Spinal cord (tissue), 10 donors: Measurements from ENCODE around the gene NUDT3. TPM values are rescaled to one million over a fixed set of nuclear protein-coding genes. Genes with fewer than 3 reads are reported as not detected.
A peak's percentile ranks its signal among the peaks of the same experiment; 100 is the strongest.
"Not testable (repeated sequence)": the region's sequence is repeated elsewhere in the genome, so short reads cannot be mapped to it uniquely, and the experiment has no call there.

Experiments
- DNase-seq, 6 donors: peaks; one replicate each; pipeline versions ENCODE4 v3.0.0 to v3.0.0-alpha.2; 2013 to 2015; ENCODE audit warnings: low spot score in 6 of 6, low read depth in 4 of 6
- H3K27ac ChIP-seq: one replicate; pipeline ENCODE4 v1.5.1; 2013; ENCODE audit warnings: low read depth, low read length, control low read depth
- H3K27me3 ChIP-seq: one replicate; pipeline ENCODE4 v1.6.1; 2013; ENCODE audit warnings: low read length; ENCODE audit not compliant: control insufficient read depth, insufficient read depth
- H3K36me3 ChIP-seq: one replicate; pipeline ENCODE4 v1.6.1; 2013; ENCODE audit warnings: low read length; ENCODE audit not compliant: control insufficient read depth, insufficient read depth
- H3K4me1 ChIP-seq: one replicate; pipeline ENCODE4 v1.6.1; 2013; ENCODE audit warnings: low read length; ENCODE audit not compliant: control insufficient read depth, insufficient read depth
- H3K4me3 ChIP-seq: one replicate; pipeline ENCODE4 v1.5.1; 2013; ENCODE audit warnings: low read depth, low read length, control low read depth
- H3K9me3 ChIP-seq: one replicate; pipeline ENCODE4 v1.6.1; 2013; ENCODE audit warnings: low read length; ENCODE audit not compliant: control insufficient read depth, insufficient read depth
- whole genome bisulfite sequencing: methylation state at CpG from one replicate; pipeline ENCODE4 v1.1.5; 2013; ENCODE audit warnings: missing lambda C conversion rate; ENCODE audit not compliant: insufficient coverage; 5-methylcytosine and 5-hydroxymethylcytosine counted together
- polyA plus RNA-seq, 2 donors: library from polyadenylated mRNA; unstranded; fragments of 120-200 nt; gene quantifications; one replicate each; pipeline ENCODE4 v1.2.1, GENCODE V29; 2013; ENCODE audit not compliant: insufficient read length in 2 of 2
- total RNA-seq, 2 donors: library from RNA; depleted of rRNA in 1 of 2; stranded (reverse); fragments of 120-200 nt in 1 of 2; fragments of >200 nt in 1 of 2; gene quantifications; one replicate each; pipeline versions ENCODE4 v1.2.3 to v1.2.4, GENCODE V29; 2013 to 2014
- donor health status: healthy.

The NUDT3 gene
- total and polyA plus RNA-seq, 4 donors: 43.8 to 106 (median 59.8) TPM

GRCh38 chr6:34360556-34360955, 31.9 kb downstream of the NUDT3 start:
- DNase-seq: no peak
- Histone ChIP-seq H3K9me3 (no peaks in the 10 kb centered on the region), H3K4me3 (no peak overlapping the region), H3K36me3 (no peaks in the 10 kb centered on the region), H3K4me1 (no peaks in the 10 kb centered on the region), H3K27ac (no peak overlapping the region), H3K27me3 (no peaks in the 10 kb centered on the region)
- WGBS: no CpG with 5 or more reads among the region's 2 CpGs

- Histone ChIP-seq H3K27me3 (no peaks in the 10 kb centered on the region), H3K4me3 (no peak overlapping the region), H3K27ac (no peak overlapping the region), H3K9me3 (no peaks in the 10 kb centered on the region), H3K36me3 (no peaks in the 10 kb centered on the region), H3K4me1 (no peaks in the 10 kb centered on the region)
- no CpG with 5 or more reads among the region's 2 CpGs for WGBS
- DNase-seq: no peak
Observed at GRCh38 chr6:34359418-34360158, 32.9 kb downstream of the NUDT3 start.

GRCh38 chr6:34358389-34358905, 34.0 kb downstream of the NUDT3 start:
- no peaks in the 10 kb centered on the region for H3K9me3 ChIP-seq
- DNase-seq: peak in 1 of 6 donors; percentile 25
- H3K4me1 ChIP-seq: no peaks in the 10 kb centered on the region
- no peaks in the 10 kb centered on the region for H3K27me3 ChIP-seq
- H3K4me3 ChIP-seq: no peak overlapping the region
- H3K27ac ChIP-seq: no peak overlapping the region
- no peaks in the 10 kb centered on the region for H3K36me3 ChIP-seq
- 50% methylated on average over 1 of the region's 3 CpGs for WGBS

- DNase-seq: no peak
- WGBS: no CpG with 5 or more reads among the region's 1 CpG
- no peaks in the 10 kb centered on the region for H3K27me3 ChIP-seq
- no peaks in the 10 kb centered on the region for H3K4me1 ChIP-seq
- H3K9me3 ChIP-seq: no peaks in the 10 kb centered on the region
- H3K4me3 ChIP-seq: no peak overlapping the region
- H3K27ac ChIP-seq: no peak overlapping the region
- no peaks in the 10 kb centered on the region for H3K36me3 ChIP-seq
Observed at GRCh38 chr6:34357937-34358336, 34.5 kb downstream of the NUDT3 start.

- no CpG with 5 or more reads among the region's 3 CpGs for whole genome bisulfite sequencing
Observed at GRCh38 chr6:34355889-34356288, 36.6 kb downstream of the NUDT3 start.

GRCh38 chr6:34354230-34354629, 38.2 kb downstream of the NUDT3 start:
- not testable (repeated sequence) for DNase-seq, H3K4me3 ChIP-seq, H3K9me3 ChIP-seq, H3K27me3 ChIP-seq, H3K36me3 ChIP-seq, H3K27ac ChIP-seq, H3K4me1 ChIP-seq
- 100% methylated on average over 1 of the region's 6 CpGs for WGBS

More at GRCh38 chr6:34355889-34356288, 36.6 kb downstream of the NUDT3 start:
- Histone ChIP-seq H3K27ac (no peak overlapping the region), H3K4me1 (no peaks in the 10 kb centered on the region), H3K4me3 (no peak overlapping the region), H3K36me3 (no peaks in the 10 kb centered on the region), H3K27me3 (no peaks in the 10 kb centered on the region), H3K9me3 (no peaks in the 10 kb centered on the region)
- DNase-seq: no peak

- H3K4me3 ChIP-seq, H3K4me1 ChIP-seq, H3K27ac ChIP-seq, DNase-seq, H3K27me3 ChIP-seq, H3K36me3 ChIP-seq, H3K9me3 ChIP-seq: not testable (repeated sequence)
- WGBS: 91% methylated on average over 6 of the region's 7 CpGs
Observed at GRCh38 chr6:34353530-34353929, 38.9 kb downstream of the NUDT3 start.

- DNase-seq: no peak
- 91% methylated on average over 2 of the region's 2 CpGs for WGBS
- H3K4me1 ChIP-seq: no peaks in the 10 kb centered on the region
- H3K36me3 ChIP-seq: no peaks in the 10 kb centered on the region
- H3K27ac ChIP-seq: no peak overlapping the region
- H3K27me3 ChIP-seq: no peaks in the 10 kb centered on the region
- H3K4me3 ChIP-seq: no peak overlapping the region
- no peaks in the 10 kb centered on the region for H3K9me3 ChIP-seq
Observed at GRCh38 chr6:34352305-34352937, 40.0 kb downstream of the NUDT3 start.

- WGBS: no CpG with 5 or more reads among the region's 7 CpGs
- no peaks in the 10 kb centered on the region for H3K27me3 ChIP-seq
- H3K27ac ChIP-seq: no peak overlapping the region
- H3K4me1 ChIP-seq: peaks cover 1% of the 10 kb centered on the region
- DNase-seq: no peak
- no peak overlapping the region for H3K4me3 ChIP-seq
- no peaks in the 10 kb centered on the region for H3K9me3 ChIP-seq
- H3K36me3 ChIP-seq: no peaks in the 10 kb centered on the region
Observed at GRCh38 chr6:34350934-34351217, 41.6 kb downstream of the NUDT3 start.
